Osteoblast (primary cell): Measurements from ENCODE around the gene RBP3. TPM values are rescaled to one million over a fixed set of nuclear protein-coding genes. Genes with fewer than 3 reads are reported as not detected.

Experiments
- DNase-seq: peaks from one replicate; pipeline ENCODE4 v3.0.0; 2011; ENCODE audit warnings: low spot score, mixed read lengths; ENCODE audit not compliant: insufficient read length; ENCODE audit errors: missing footprints
- H2AFZ ChIP-seq: 2 replicates; pipeline ENCODE4 v1.6.0; 2011; ENCODE audit warnings: mild to moderate bottlenecking, low read length
- H3K27ac ChIP-seq: 2 replicates; pipeline ENCODE4 v1.5.1; 2011; ENCODE audit warnings: mild to moderate bottlenecking, low read depth, low read length, moderate library complexity
- H3K27me3 ChIP-seq: 2 replicates; pipeline ENCODE4 v1.6.0; 2012; ENCODE audit warnings: mild to moderate bottlenecking, control low read depth, inconsistent platforms, low read length, moderate library complexity; ENCODE audit not compliant: insufficient read depth
- H3K36me3 ChIP-seq: 2 replicates; pipeline ENCODE4 v1.5.1; 2011; ENCODE audit warnings: mild to moderate bottlenecking, low read length, control low read depth, moderate library complexity; ENCODE audit not compliant: insufficient read depth
- H3K4me1 ChIP-seq: 2 replicates; pipeline ENCODE4 v1.5.1; 2011; ENCODE audit warnings: mild to moderate bottlenecking, low read length, control low read depth, moderate library complexity; ENCODE audit not compliant: insufficient read depth
- H3K4me2 ChIP-seq: 2 replicates; pipeline ENCODE4 v1.6.0; 2011; ENCODE audit warnings: mild to moderate bottlenecking, low read length; ENCODE audit not compliant: insufficient read depth
- H3K4me3 ChIP-seq: fragments of 200-600 bp; sonication (generic); 3 replicates; pipeline ENCODE4 v1.5.1; 2012; ENCODE audit warnings: mild to moderate bottlenecking, low read length, inconsistent platforms; ENCODE audit not compliant: insufficient read depth
- H3K79me2 ChIP-seq: 2 replicates; pipeline ENCODE4 v1.6.0; 2012; ENCODE audit warnings: mild to moderate bottlenecking, low read length, control low read depth, inconsistent platforms; ENCODE audit not compliant: insufficient read depth
- H3K9me3 ChIP-seq: 2 replicates; pipeline ENCODE4 v1.5.1; 2011; ENCODE audit warnings: low read depth, low read length, control low read depth
- H4K20me1 ChIP-seq: 2 replicates; pipeline ENCODE4 v1.6.0; 2012; ENCODE audit warnings: mild to moderate bottlenecking, low read length, control low read depth; ENCODE audit not compliant: insufficient read depth
- total RNA-seq: library from RNA; depleted of rRNA; stranded (reverse); fragments of >200 nt; gene quantifications from 2 replicates; pipeline ENCODE4 v1.2.3, GENCODE V29; 2012
- TF ChIP-seq, protein P1 (sequence below): IDR thresholded peaks from 2 replicates; pipeline ENCODE4 v1.5.1; 2011; ENCODE audit warnings: mild to moderate bottlenecking, low read depth, low read length, moderate library complexity; ENCODE audit errors: extremely low read depth

Gene RBP3
- total RNA-seq, 1 donor = not detected

DNA sequence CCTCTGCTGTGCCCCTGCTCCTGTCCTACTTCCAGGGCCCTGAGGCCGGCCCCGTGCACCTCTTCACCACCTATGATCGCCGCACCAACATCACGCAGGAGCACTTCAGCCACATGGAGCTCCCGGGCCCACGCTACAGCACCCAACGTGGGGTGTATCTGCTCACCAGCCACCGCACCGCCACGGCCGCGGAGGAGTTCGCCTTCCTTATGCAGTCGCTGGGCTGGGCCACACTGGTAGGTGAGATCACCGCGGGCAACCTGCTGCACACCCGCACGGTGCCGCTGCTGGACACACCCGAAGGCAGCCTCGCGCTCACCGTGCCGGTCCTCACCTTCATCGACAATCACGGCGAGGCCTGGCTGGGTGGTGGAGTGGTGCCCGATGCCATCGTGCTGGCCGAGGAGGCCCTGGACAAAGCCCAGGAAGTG lies 1.8 kb downstream of the RBP3 start:
- Histone ChIP-seq H3K27ac (no peak overlapping the region), H3K4me1 (no peaks in the 10 kb centered on the region), H3K27me3 (peaks cover 6% of the 10 kb centered on the region), H2AFZ (no peak overlapping the region), H4K20me1 (no peaks in the 10 kb centered on the region), H3K79me2 (no peaks in the 10 kb centered on the region), H3K36me3 (no peaks in the 10 kb centered on the region), H3K4me2 (no peak overlapping the region), H3K4me3 (no peak overlapping the region), H3K9me3 (no peaks in the 10 kb centered on the region)
- peak; percentile 62 for DNase-seq
- TF ChIP-seq, protein P1, sequence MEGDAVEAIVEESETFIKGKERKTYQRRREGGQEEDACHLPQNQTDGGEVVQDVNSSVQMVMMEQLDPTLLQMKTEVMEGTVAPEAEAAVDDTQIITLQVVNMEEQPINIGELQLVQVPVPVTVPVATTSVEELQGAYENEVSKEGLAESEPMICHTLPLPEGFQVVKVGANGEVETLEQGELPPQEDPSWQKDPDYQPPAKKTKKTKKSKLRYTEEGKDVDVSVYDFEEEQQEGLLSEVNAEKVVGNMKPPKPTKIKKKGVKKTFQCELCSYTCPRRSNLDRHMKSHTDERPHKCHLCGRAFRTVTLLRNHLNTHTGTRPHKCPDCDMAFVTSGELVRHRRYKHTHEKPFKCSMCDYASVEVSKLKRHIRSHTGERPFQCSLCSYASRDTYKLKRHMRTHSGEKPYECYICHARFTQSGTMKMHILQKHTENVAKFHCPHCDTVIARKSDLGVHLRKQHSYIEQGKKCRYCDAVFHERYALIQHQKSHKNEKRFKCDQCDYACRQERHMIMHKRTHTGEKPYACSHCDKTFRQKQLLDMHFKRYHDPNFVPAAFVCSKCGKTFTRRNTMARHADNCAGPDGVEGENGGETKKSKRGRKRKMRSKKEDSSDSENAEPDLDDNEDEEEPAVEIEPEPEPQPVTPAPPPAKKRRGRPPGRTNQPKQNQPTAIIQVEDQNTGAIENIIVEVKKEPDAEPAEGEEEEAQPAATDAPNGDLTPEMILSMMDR = no peak

DNA sequence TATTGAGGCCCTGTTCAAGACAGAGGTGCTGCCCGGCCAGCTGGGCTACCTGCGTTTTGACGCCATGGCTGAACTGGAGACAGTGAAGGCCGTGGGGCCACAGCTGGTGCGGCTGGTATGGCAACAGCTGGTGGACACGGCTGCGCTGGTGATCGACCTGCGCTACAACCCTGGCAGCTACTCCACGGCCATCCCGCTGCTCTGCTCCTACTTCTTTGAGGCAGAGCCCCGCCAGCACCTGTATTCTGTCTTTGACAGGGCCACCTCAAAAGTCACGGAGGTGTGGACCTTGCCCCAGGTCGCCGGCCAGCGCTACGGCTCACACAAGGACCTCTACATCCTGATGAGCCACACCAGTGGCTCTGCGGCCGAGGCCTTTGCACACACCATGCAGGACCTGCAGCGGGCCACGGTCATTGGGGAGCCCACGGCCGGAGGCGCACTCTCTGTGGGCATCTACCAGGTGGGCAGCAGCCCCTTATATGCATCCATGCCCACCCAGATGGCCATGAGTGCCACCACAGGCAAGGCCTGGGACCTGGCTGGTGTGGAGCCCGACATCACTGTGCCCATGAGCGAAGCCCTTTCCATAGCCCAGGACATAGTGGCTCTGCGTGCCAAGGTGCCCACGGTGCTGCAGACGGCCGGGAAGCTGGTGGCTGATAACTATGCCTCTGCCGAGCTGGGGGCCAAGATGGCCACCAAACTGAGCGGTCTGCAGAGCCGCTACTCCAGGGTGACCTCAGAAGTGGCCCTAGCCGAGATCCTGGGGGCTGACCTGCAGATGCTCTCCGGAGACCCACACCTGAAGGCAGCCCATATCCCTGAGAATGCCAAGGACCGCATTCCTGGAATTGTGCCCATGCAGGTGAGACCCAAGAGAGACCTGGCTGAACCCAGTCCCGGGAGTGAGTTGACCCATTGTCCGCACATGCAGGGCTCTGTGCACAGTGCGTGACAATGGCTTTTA lies 2.8 kb downstream of the RBP3 start:
- Histone ChIP-seq H3K4me2 (no peak overlapping the region), H2AFZ (no peak overlapping the region), H3K4me1 (no peaks in the 10 kb centered on the region), H3K79me2 (no peaks in the 10 kb centered on the region), H3K27me3 (peaks cover 6% of the 10 kb centered on the region), H3K36me3 (no peaks in the 10 kb centered on the region), H3K9me3 (no peaks in the 10 kb centered on the region), H3K4me3 (no peak overlapping the region), H4K20me1 (no peaks in the 10 kb centered on the region), H3K27ac (no peak overlapping the region)
- DNase-seq = peak; percentile 44
- TF ChIP-seq, protein P1 = no peak

DNA sequence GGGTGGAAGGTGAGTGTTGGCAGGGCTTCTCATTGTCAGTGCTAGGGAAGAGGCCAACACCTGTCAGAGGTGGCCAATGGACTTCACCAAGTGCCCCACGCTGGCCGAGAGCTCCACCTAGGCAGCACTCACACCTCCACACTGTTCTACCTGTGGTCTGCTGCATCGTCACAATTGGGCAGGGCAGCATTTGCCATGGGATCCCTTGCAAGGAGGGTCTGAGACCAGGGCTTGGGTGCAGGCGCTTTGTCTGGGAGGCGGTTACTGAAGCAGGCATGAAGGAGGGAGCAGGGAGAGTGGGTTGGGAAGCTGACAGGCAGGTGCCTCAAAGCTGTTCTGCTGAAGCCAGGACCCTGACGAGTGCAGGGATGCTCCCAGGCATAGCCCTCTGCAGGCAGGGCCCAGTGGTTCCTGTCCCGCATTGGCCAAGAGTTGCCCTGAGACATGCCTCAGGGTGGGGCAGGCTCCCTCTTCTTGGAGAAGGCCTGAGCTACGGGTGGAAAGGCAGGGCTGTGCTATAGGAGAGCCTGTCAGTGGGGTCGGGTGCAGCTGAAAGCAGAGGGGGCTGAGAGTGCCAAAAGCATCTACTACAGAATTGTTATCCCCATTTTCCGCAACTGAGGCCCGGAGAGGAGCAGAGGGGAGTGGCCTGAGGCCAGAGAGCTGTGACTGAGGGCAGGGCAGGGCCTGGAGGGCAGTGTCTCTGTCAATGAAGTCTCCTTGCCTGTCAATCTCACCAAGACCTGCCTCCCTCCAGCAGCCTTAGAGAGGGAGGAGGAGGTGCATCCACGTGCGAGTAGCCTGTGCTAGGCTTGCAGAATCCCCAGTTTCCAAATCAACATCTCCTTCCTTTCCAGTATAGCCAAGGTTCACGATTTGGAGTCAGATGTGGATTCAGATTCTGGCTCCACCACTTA lies 4.0 kb downstream of the RBP3 start:
- Histone ChIP-seq H3K4me2 (no peak overlapping the region), H4K20me1 (no peaks in the 10 kb centered on the region), H3K36me3 (no peaks in the 10 kb centered on the region), H3K4me3 (no peak overlapping the region), H3K27me3 (peaks cover 6% of the 10 kb centered on the region), H2AFZ (no peak overlapping the region), H3K79me2 (no peaks in the 10 kb centered on the region), H3K4me1 (no peaks in the 10 kb centered on the region), H3K27ac (no peak overlapping the region), H3K9me3 (no peaks in the 10 kb centered on the region)
- peak; percentile 72 for DNase-seq
- TF ChIP-seq, protein P1 = no peak

DNA sequence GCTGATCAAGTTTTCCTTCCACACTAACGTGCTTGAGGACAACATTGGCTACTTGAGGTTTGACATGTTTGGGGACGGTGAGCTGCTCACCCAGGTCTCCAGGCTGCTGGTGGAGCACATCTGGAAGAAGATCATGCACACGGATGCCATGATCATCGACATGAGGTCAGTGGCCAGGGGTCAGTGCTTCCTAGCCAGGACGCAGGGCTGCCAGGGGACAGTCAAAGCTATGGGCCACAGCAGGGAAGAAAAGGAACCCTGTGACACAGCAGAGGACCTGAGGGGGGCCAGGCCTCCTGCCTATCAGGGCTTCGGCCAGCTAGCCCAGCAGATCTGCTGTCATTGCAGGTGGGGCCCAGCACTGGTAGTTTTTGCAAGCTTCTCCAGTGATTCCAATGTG lies 5.2 kb downstream of the RBP3 start:
- no peaks in the 10 kb centered on the region for H3K36me3 ChIP-seq
- DNase-seq = peak; percentile 4
- H4K20me1 ChIP-seq = no peaks in the 10 kb centered on the region
- no peaks in the 10 kb centered on the region for H3K9me3 ChIP-seq
- H3K4me1 ChIP-seq = no peaks in the 10 kb centered on the region
- H2AFZ ChIP-seq = no peak overlapping the region
- H3K4me3 ChIP-seq = no peak overlapping the region
- no peak overlapping the region for H3K4me2 ChIP-seq
- peaks cover 1% of the 10 kb centered on the region for H3K27me3 ChIP-seq
- no peaks in the 10 kb centered on the region for H3K79me2 ChIP-seq
- TF ChIP-seq, protein P1 = no peak
- no peak overlapping the region for H3K27ac ChIP-seq
